K562 (cell line): ENCODE measurements around the gene SH3BP5. TPM values are rescaled to one million over a fixed set of nuclear protein-coding genes. Genes with fewer than 3 reads are reported as not detected.

Experiments used
- ATAC-seq: fragments of 200-7000 bp; cut with Tn5 transposase; 3 replicates; pipeline ENCODE4 v1.9.1; 2020; ENCODE audit warnings: moderate library complexity
- BruUV-seq: library from RNA; stranded (reverse); fragments of 400-500 nt; replicated peaks from 2 replicates; lab custom pipeline; 2021; lab: Mats Ljungman, UMichigan
- CTCF ChIA-PET: fragments of 300-600 bp; formaldehyde crosslinking; extraction: SDS; loops from one replicate; lab custom pipeline; 2021; ENCODE audit warnings: low intra/inter-chr PET ratio; lab: Yijun Ruan, JAX
- POLR2A ChIA-PET: fragments of 300-600, 350-650 bp; sonication (Branson Sonifier 250); formaldehyde crosslinking; extraction: SDS; loops from one replicate; lab custom pipeline; 2021; ENCODE audit warnings: antibody characterized with exemption, inconsistent platforms; lab: Yijun Ruan, JAX
- DNase-seq, 4 experiments: peaks; one replicate each; pipeline versions ENCODE4 v3.0.0 to v3.0.0-alpha.2; 2011 to 2018; ENCODE audit warnings: low spot score in 3 of 4, mixed read lengths in 3 of 4; ENCODE audit errors: extremely low read depth in 1 of 4
- FAIRE-seq: peaks from 2 replicates; lab custom pipeline; 2011; peaks lifted over from hg19 to GRCh38; lab: Jason Lieb, UNC
- H2AFZ ChIP-seq: 2 replicates; pipeline ENCODE4 v1.6.0; 2011; ENCODE audit warnings: low read depth, low read length, control low read depth, inconsistent platforms
- H3K27ac ChIP-seq: fragments of 200-600 bp; 3 replicates; pipeline ENCODE4 v1.8.0; 2011; ENCODE audit warnings: low read depth, mild to moderate bottlenecking, control low read depth, inconsistent platforms, low read length, moderate library complexity, mixed read lengths; ENCODE audit errors: extremely low read depth
- H3K27me3 ChIP-seq, 2 experiments: fragments of 300-600 bp in 1 of 2; 2 replicates in 1 of 2; 3 replicates in 1 of 2; pipeline versions ENCODE4 v1.6.0 to v1.8.0; 2011; ENCODE audit warnings: inconsistent platforms in 2 of 2, low read length in 2 of 2, mild to moderate bottlenecking in 1 of 2, mixed read lengths in 1 of 2, moderate library complexity in 1 of 2; ENCODE audit not compliant: control insufficient read depth in 2 of 2, insufficient read depth in 2 of 2
- H3K36me3 ChIP-seq: fragments of 300-600 bp; 3 replicates; pipeline ENCODE4 v1.8.0; 2011; ENCODE audit warnings: mild to moderate bottlenecking, low read length, inconsistent platforms; ENCODE audit not compliant: control insufficient read depth, insufficient read depth
- H3K4me1 ChIP-seq, 2 experiments: fragments of 200-600 bp in 1 of 2; replicated peaks in 1 of 2; 2 replicates in 1 of 2; 3 replicates in 1 of 2; pipeline versions ENCODE4 v1.5.1 to v1.8.0; 2011; ENCODE audit warnings: inconsistent platforms in 2 of 2, low read length in 2 of 2, mild to moderate bottlenecking in 1 of 2, mixed read lengths in 1 of 2, moderate library complexity in 1 of 2; ENCODE audit not compliant: control insufficient read depth in 2 of 2, insufficient read depth in 2 of 2
- H3K4me2 ChIP-seq: 2 replicates; pipeline ENCODE4 v1.6.1; 2011; ENCODE audit warnings: low read length, control low read depth, inconsistent platforms, mixed read lengths; ENCODE audit not compliant: insufficient read depth
- H3K4me3 ChIP-seq: fragments of 200-600 bp; sonication (generic), shearing (Covaris generic); 2 replicates; pipeline ENCODE4 v1.5.1; 2016; ENCODE audit warnings: control low read depth, inconsistent platforms
- H3K79me2 ChIP-seq: fragments of 200-600 bp; 3 replicates; pipeline ENCODE4 v1.8.0; 2011; ENCODE audit warnings: low read length, inconsistent platforms; ENCODE audit not compliant: control insufficient read depth, insufficient read depth
- H3K9ac ChIP-seq, 2 experiments: 2 replicates each; pipeline versions ENCODE4 v1.6.0 to v1.6.1; 2011; ENCODE audit warnings: low read depth in 2 of 2, low read length in 2 of 2, control low read depth in 1 of 2, inconsistent platforms in 1 of 2, mild to moderate bottlenecking in 1 of 2, mixed read lengths in 1 of 2; ENCODE audit not compliant: insufficient read depth in 1 of 2
- H3K9me1 ChIP-seq: one replicate; pipeline ENCODE4 v1.6.0; 2011; ENCODE audit warnings: inconsistent platforms, mild to moderate bottlenecking, low read length, moderate library complexity; ENCODE audit not compliant: control insufficient read depth, insufficient read depth
- H3K9me3 ChIP-seq: replicated peaks from 2 replicates; pipeline ENCODE4 v1.5.1; 2011; ENCODE audit warnings: low read depth, low read length, inconsistent platforms; ENCODE audit not compliant: control insufficient read depth, insufficient read depth
- H4K20me1 ChIP-seq: replicated peaks from 2 replicates; pipeline ENCODE4 v1.6.1; 2011; ENCODE audit warnings: low read length, inconsistent platforms, mixed read lengths; ENCODE audit not compliant: control insufficient read depth, insufficient read depth
- CHD4 ChIP-seq: fragments of 200-600 bp; sonication (generic); IDR thresholded peaks from 3 replicates; pipeline ENCODE4 v1.6.1; 2012; ENCODE audit warnings: low read depth, mild to moderate bottlenecking, mixed read lengths, low read length, inconsistent platforms; ENCODE audit not compliant: insufficient read depth, insufficient replicate concordance, poor library complexity, severe bottlenecking
- HOMEZ ChIP-seq: fragments of 250-450 bp; sonication (Bioruptor Pico); IDR thresholded peaks from 2 replicates; pipeline ENCODE4 v1.4.0; 2020; ENCODE audit warnings: mild to moderate bottlenecking, moderate library complexity
- MTA3 ChIP-seq: fragments of 450-650 bp; formaldehyde crosslinking; IDR thresholded peaks from 2 replicates; pipeline ENCODE4 v1.6.1; 2017; ENCODE audit warnings: mild to moderate bottlenecking, borderline replicate concordance
- NFATC3 ChIP-seq: fragments of 450-650 bp; IDR thresholded peaks from 2 replicates; pipeline ENCODE4 v1.6.1; 2017; ENCODE audit warnings: mild to moderate bottlenecking
- ZBTB49 ChIP-seq: sonication (generic); formaldehyde crosslinking; IDR thresholded peaks from 2 replicates; pipeline ENCODE4 v1.8.0; 2022; ENCODE audit warnings: missing genetic modification reagents, mild to moderate bottlenecking, borderline replicate concordance
- ZNF197 ChIP-seq: fragments of 200-800 bp; sonication (Bioruptor generic); IDR thresholded peaks from 2 replicates; pipeline ENCODE4 v1.6.1; 2016; ENCODE audit warnings: low read depth, missing genetic modification characterization, missing compliant biosample characterization
- ZNF436 ChIP-seq: fragments of 250-450, 450-650 bp; sonication (Bioruptor Pico); formaldehyde crosslinking; IDR thresholded peaks from 2 replicates; pipeline ENCODE4 v1.7.0; 2020; ENCODE audit warnings: mild to moderate bottlenecking
- WGBS: fragments of 100-300 bp; shearing (Covaris generic); methylation state at CpG from one replicate; pipeline ENCODE4 v1.1.6; 2016; ENCODE audit warnings: low coverage, mixed read lengths; ENCODE audit not compliant: insufficient coverage; ENCODE audit errors: missing lambda C conversion rate; 5-methylcytosine and 5-hydroxymethylcytosine counted together
- in situ Hi-C: fragments of 300-500 bp; cut with MboI; formaldehyde crosslinking; loops from 4 replicates; pipeline ENCODE4 v1.15.0; 2018; ENCODE audit warnings: inconsistent platforms, mixed read lengths
- intact Hi-C: fragments of 100-400 bp; cut with micrococcal nuclease; formaldehyde crosslinking; loops from 2 replicates; pipeline ENCODE4 v1.14.2; 2022
- polyA plus RNA-seq, 8 experiments: library from polyadenylated mRNA; depleted of rRNA in 4 of 8; stranded (reverse) in 5 of 8; unstranded in 3 of 8; fragments of >200 nt; fragmentation: Nextera tagmentation in 2 of 8; fragmentation: Illumina TruSeq in 1 of 8; extraction: Ambion mirVana in 2 of 8; extraction: Trizol in 1 of 8; gene quantifications; 2 replicates each; pipeline versions ENCODE4 v1.2.1 to v1.2.3, GENCODE V29; 2011 to 2014; ENCODE audit warnings: inconsistent platforms in 1 of 8, missing spikeins in 1 of 8
- total RNA-seq, 7 experiments: library from RNA; depleted of rRNA in 6 of 7; stranded (reverse); fragments of >200 nt in 6 of 7; fragmentation: Illumina TruSeq in 2 of 7; extraction: Trizol in 2 of 7; gene quantifications; 2 replicates each; pipeline versions ENCODE4 v1.2.1 to v1.2.3, GENCODE V29; 2011 to 2021; ENCODE audit warnings: low replicate concordance in 1 of 7
- TF ChIP-seq, protein P1 (sequence below): fragments of 450-650 bp; formaldehyde crosslinking; IDR thresholded peaks from 2 replicates; pipeline ENCODE4 v1.4.0; 2020; ENCODE audit warnings: mild to moderate bottlenecking, mixed read lengths

SH3BP5 gene
- total and polyA plus RNA-seq, 9 of the 15 experiments (the other 6 are each of a cell fraction or from before 2014, with no cell fraction given), result 2.9 to 29.0 (median 14.9) TPM

GRCh38 chr3:15220661-15221060 lies 111.7 kb downstream of the SH3BP5 start:
- no peaks in the 10 kb centered on the region for H3K9me1 ChIP-seq
- no peak for TF ChIP-seq ZNF436
- TF ChIP-seq, protein P1, sequence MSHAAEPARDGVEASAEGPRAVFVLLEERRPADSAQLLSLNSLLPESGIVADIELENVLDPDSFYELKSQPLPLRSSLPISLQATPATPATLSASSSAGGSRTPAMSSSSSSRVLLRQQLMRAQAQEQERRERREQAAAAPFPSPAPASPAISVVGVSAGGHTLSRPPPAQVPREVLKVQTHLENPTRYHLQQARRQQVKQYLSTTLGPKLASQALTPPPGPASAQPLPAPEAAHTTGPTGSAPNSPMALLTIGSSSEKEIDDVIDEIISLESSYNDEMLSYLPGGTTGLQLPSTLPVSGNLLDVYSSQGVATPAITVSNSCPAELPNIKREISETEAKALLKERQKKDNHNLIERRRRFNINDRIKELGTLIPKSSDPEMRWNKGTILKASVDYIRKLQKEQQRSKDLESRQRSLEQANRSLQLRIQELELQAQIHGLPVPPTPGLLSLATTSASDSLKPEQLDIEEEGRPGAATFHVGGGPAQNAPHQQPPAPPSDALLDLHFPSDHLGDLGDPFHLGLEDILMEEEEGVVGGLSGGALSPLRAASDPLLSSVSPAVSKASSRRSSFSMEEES (CRISPR knock-in tag), result peak; percentile 38
- no peak overlapping the region for H3K4me3 ChIP-seq
- no peak overlapping the region for H3K9ac ChIP-seq
- in situ Hi-C loops (loop anchor here (25.0 kb wide), 1 partner anchor 1317 kb away; no protein-coding TSS in a partner anchor), intact Hi-C loops (no loop called here)
- ATAC-seq, result no peak
- BruUV-seq, result no TSS peak
- DNase-seq, result no peak
- H3K4me1 ChIP-seq, result no peaks in the 10 kb centered on the region
- H3K9me3 ChIP-seq, result no peaks in the 10 kb centered on the region
- no peak for FAIRE-seq
- peaks cover 93% of the 10 kb centered on the region for H3K36me3 ChIP-seq
- H3K79me2 ChIP-seq, result no peaks in the 10 kb centered on the region
- H3K4me2 ChIP-seq, result no peak overlapping the region
- H2AFZ ChIP-seq, result no peak overlapping the region
- POLR2A ChIA-PET, result interaction anchor here (5.9 kb wide), 1 partner anchor 14 kb away, joined by 41 read pairs; the partner anchor contains the start of gene CAPN7
- H3K27ac ChIP-seq, result no peak overlapping the region
- WGBS, result 98% methylated on average over 2 of the region's 2 CpGs
- CTCF ChIA-PET, result interaction anchor here (0.6 kb wide), 1 partner anchor 113 kb away, joined by 3 read pairs; no protein-coding TSS in a partner anchor
- no peaks in the 10 kb centered on the region for H3K27me3 ChIP-seq
- no peaks in the 10 kb centered on the region; the same call in 1 of the 2 replicates for H4K20me1 ChIP-seq

- no peak overlapping the region for H3K4me3 ChIP-seq
- no peaks in the 10 kb centered on the region for H3K4me1 ChIP-seq
- intact Hi-C loops, result no loop called here
- in situ Hi-C loops, result loop anchor here (25.0 kb wide), 1 partner anchor 1317 kb away; no protein-coding TSS in a partner anchor
- H2AFZ ChIP-seq, result no peak overlapping the region
- no peaks in the 10 kb centered on the region for H3K9me3 ChIP-seq
- DNase-seq (no peak), ATAC-seq (no peak), FAIRE-seq (no peak)
- ChIA-PET POLR2A (interaction anchor here (1.6 to 5.9 kb wide), 2 partner anchors 10 to 14 kb away, joined by 3 to 41 read pairs; partner anchors contain the start of gene CAPN7), CTCF (no interaction called here)
- H3K36me3 ChIP-seq, result peaks cover 93% of the 10 kb centered on the region
- no peaks in the 10 kb centered on the region for H3K79me2 ChIP-seq
- BruUV-seq, result no TSS peak
- no peaks in the 10 kb centered on the region for H3K27me3 ChIP-seq
- TF ChIP-seq MTA3, result no peak
- no peak for TF ChIP-seq CHD4
- TF ChIP-seq HOMEZ, result no peak
- TF ChIP-seq ZNF197, result no peak
- no peak for TF ChIP-seq ZBTB49
- no peak for TF ChIP-seq NFATC3
- no peaks in the 10 kb centered on the region; the same call in 1 of the 2 replicates for H4K20me1 ChIP-seq
- H3K9me1 ChIP-seq, result no peaks in the 10 kb centered on the region
- WGBS, result 89% methylated on average over 8 of the region's 8 CpGs
- H3K4me2 ChIP-seq, result no peak overlapping the region
- no peak overlapping the region for H3K27ac ChIP-seq
- no peak overlapping the region for H3K9ac ChIP-seq
These were observed 112.3 kb downstream of the SH3BP5 start for GRCh38 chr3:15220056-15220455.
